ENCODE data around the gene CKMT2. TPM values are rescaled to one million over a fixed set of nuclear protein-coding genes. Genes with fewer than 3 reads are reported as not detected.

Gene CKMT2
- total RNA-seq, result not detected in 2 replicates

- ChIA-PET CTCF (no interaction called here), POLR2A (no interaction called here)
- TF ChIP-seq CTCF (IDR thresholded peaks at IDR 0.05), result no peak
- H3K4me1 Mint-ChIP-seq, result peaks cover 3% of the 10 kb centered on the region
- ATAC-seq (ENCODE audit: low read depth), result no peak
- intact Hi-C loops (cut with micrococcal nuclease), result no loop called here
- H3K9me3 Mint-ChIP-seq, result no peaks in the 10 kb centered on the region
- no peaks in the 10 kb centered on the region for H3K36me3 Mint-ChIP-seq (ENCODE audit: low read depth)
- no peak within 1 kb of the TSS for H3K27ac Mint-ChIP-seq
- peaks cover 10% of the 10 kb centered on the region for H3K27me3 Mint-ChIP-seq
- no peak for DNase-seq
- H3K4me3 Mint-ChIP-seq, result no peak within 1 kb of the TSS
Observed at GRCh38 chr5:81233080-81233634, at the start of gene CKMT2. CKMT2 (plus strand) TSS chr5:81233322; CDS start chr5:81251133, 17,811 bp downstream.

GRCh38 chr5:81183811-81184748 lies 49.0 kb upstream of the CKMT2 start:
- no peak for TF ChIP-seq CTCF (IDR thresholded peaks at IDR 0.05)

GRCh38 chr5:81184749-81185110 lies 48.4 kb upstream of the CKMT2 start:
- ChIA-PET CTCF (no interaction called here), POLR2A (no interaction called here)
- H3K4me3 Mint-ChIP-seq, result no peak overlapping the region
- intact Hi-C loops (cut with micrococcal nuclease), result no loop called here
- no peaks in the 10 kb centered on the region for H3K36me3 Mint-ChIP-seq (ENCODE audit: low read depth)
- TF ChIP-seq CTCF (IDR thresholded peaks at IDR 0.05), result no peak
- H3K4me1 Mint-ChIP-seq, result peaks cover 21% of the 10 kb centered on the region
- H3K9me3 Mint-ChIP-seq, result no peaks in the 10 kb centered on the region
- H3K27me3 Mint-ChIP-seq, result no peaks in the 10 kb centered on the region
- no peak for DNase-seq
- no peak for ATAC-seq (ENCODE audit: low read depth)
- H3K27ac Mint-ChIP-seq, result no peak overlapping the region

More at GRCh38 chr5:81183811-81184748, 49.0 kb upstream of the CKMT2 start:
- no peak for ATAC-seq (ENCODE audit: low read depth)
- CTCF ChIA-PET, result no interaction called here
- no peaks in the 10 kb centered on the region for H3K27me3 Mint-ChIP-seq
- no peak overlapping the region for H3K4me3 Mint-ChIP-seq
- no peaks in the 10 kb centered on the region for H3K36me3 Mint-ChIP-seq (ENCODE audit: low read depth)
- DNase-seq, result no peak
- H3K9me3 Mint-ChIP-seq, result no peaks in the 10 kb centered on the region
- POLR2A ChIA-PET, result no interaction called here
- H3K27ac Mint-ChIP-seq, result no peak overlapping the region
- H3K4me1 Mint-ChIP-seq, result peaks cover 21% of the 10 kb centered on the region
- intact Hi-C loops (cut with micrococcal nuclease), result no loop called here

- no peaks in the 10 kb centered on the region for H3K36me3 Mint-ChIP-seq (ENCODE audit: low read depth)
- intact Hi-C loops (cut with micrococcal nuclease), result no loop called here
- ATAC-seq (ENCODE audit: low read depth) (no peak), DNase-seq (no peak)
- POLR2A ChIA-PET, result no interaction called here
- no peak overlapping the region for H3K4me3 Mint-ChIP-seq
- peaks cover 3% of the 10 kb centered on the region for H3K4me1 Mint-ChIP-seq
- CTCF ChIA-PET, result no interaction called here
- TF ChIP-seq CTCF (IDR thresholded peaks at IDR 0.05), result no peak
- H3K27ac Mint-ChIP-seq, result no peak overlapping the region
- H3K9me3 Mint-ChIP-seq, result no peaks in the 10 kb centered on the region
- no peaks in the 10 kb centered on the region for H3K27me3 Mint-ChIP-seq
Observed at GRCh38 chr5:81187885-81188284, 45.2 kb upstream of the CKMT2 start.

GRCh38 chr5:81188962-81189361 lies 44.2 kb upstream of the CKMT2 start:
- CTCF ChIA-PET, result no interaction called here

More at GRCh38 chr5:81188962-81189361, 44.2 kb upstream of the CKMT2 start:
- Mint-ChIP-seq H3K27me3 (no peaks in the 10 kb centered on the region), H3K36me3 (ENCODE audit: low read depth) (no peaks in the 10 kb centered on the region), H3K27ac (no peak overlapping the region), H3K4me1 (no peaks in the 10 kb centered on the region), H3K9me3 (no peaks in the 10 kb centered on the region), H3K4me3 (no peak overlapping the region)
- intact Hi-C loops (cut with micrococcal nuclease), result no loop called here
- TF ChIP-seq CTCF (IDR thresholded peaks at IDR 0.05), result no peak
- POLR2A ChIA-PET, result no interaction called here
- ATAC-seq (ENCODE audit: low read depth) (no peak), DNase-seq (no peak)

Measured in activated B cell treated with CpG ODN at 0.5 μM for 24 hours (primary cell).